Natural killer cell (primary cell): ENCODE results near the gene MAPK8IP2. TPM values are rescaled to one million over a fixed set of nuclear protein-coding genes. Genes with fewer than 3 reads are reported as not detected.

Source experiments
- ATAC-seq, 3 donors: fragments of 150-1000 bp in 2 of 3; fragments of 200-7000 bp in 1 of 3; cut with Tn5 transposase; 1 replicate in 1 of 3; 2 replicates in 2 of 3; pipeline ENCODE4 v1.10.0; 2021; ENCODE audit warnings: mild to moderate bottlenecking in 2 of 3, moderate library complexity in 2 of 3
- DNase-seq, 2 donors: peaks; one replicate each; pipeline versions ENCODE4 v3.0.0 to v3.0.0-alpha.2; 2013 to 2021; ENCODE audit warnings: mixed read lengths in 1 of 2
- H3K27ac ChIP-seq: one replicate; pipeline ENCODE4 v1.5.1; 2013; ENCODE audit warnings: mild to moderate bottlenecking, low read length
- H3K27me3 ChIP-seq: one replicate; pipeline ENCODE4 v1.6.1; 2013; ENCODE audit warnings: low read length; ENCODE audit not compliant: control insufficient read depth, insufficient read depth
- H3K36me3 ChIP-seq: one replicate; pipeline ENCODE4 v1.6.1; 2013; ENCODE audit warnings: low read length; ENCODE audit not compliant: control insufficient read depth, insufficient read depth
- H3K4me1 ChIP-seq: one replicate; pipeline ENCODE4 v1.6.1; 2013; ENCODE audit warnings: low read length; ENCODE audit not compliant: control insufficient read depth, insufficient read depth
- H3K4me3 ChIP-seq: one replicate; pipeline ENCODE4 v1.5.1; 2013; ENCODE audit warnings: low read length
- H3K9me3 ChIP-seq: one replicate; pipeline ENCODE4 v1.6.1; 2013; ENCODE audit warnings: low read length; ENCODE audit not compliant: control insufficient read depth, insufficient read depth
- H3K27ac Mint-ChIP-seq, 2 donors: one replicate each; pipeline ENCODE4 v1.8.0; 2022; ENCODE audit warnings: mild to moderate bottlenecking in 2 of 2, mixed read lengths in 2 of 2, moderate library complexity in 1 of 2
- H3K27me3 Mint-ChIP-seq, 2 donors: one replicate each; pipeline ENCODE4 v1.8.0; 2022; ENCODE audit warnings: low read depth in 2 of 2, mixed read lengths in 2 of 2
- H3K36me3 Mint-ChIP-seq: one replicate; pipeline ENCODE4 v1.8.0; 2022; ENCODE audit warnings: mixed read lengths
- H3K4me1 Mint-ChIP-seq, 2 donors: one replicate each; pipeline ENCODE4 v1.8.0; 2022; ENCODE audit warnings: mixed read lengths in 2 of 2
- H3K4me3 Mint-ChIP-seq: one replicate; pipeline ENCODE4 v1.8.0; 2022; ENCODE audit warnings: mild to moderate bottlenecking, moderate library complexity, mixed read lengths
- H3K9me3 Mint-ChIP-seq, 2 donors: one replicate each; pipeline ENCODE4 v1.8.0; 2022; ENCODE audit warnings: mixed read lengths in 2 of 2
- CTCF ChIP-seq: fragments of 200-600 bp; IDR thresholded peaks from one replicate; pipeline ENCODE4 v1.8.0; 2022; ENCODE audit warnings: antibody characterized with exemption
- intact Hi-C: fragments of 100-400 bp; cut with micrococcal nuclease; formaldehyde crosslinking; loops from one replicate; pipeline ENCODE4 v1.14.2; 2022
- total RNA-seq, 4 donors: library from RNA; stranded (reverse); fragments of 120-200 nt in 1 of 4; gene quantifications; one replicate each; pipeline versions ENCODE4 v1.2.3 to v1.2.4, GENCODE V29; 2013 to 2022

Gene MAPK8IP2
- total RNA-seq, 3 donors from 2014 or later (not counting 1 experiment from before 2014, with no cell fraction given) = 0.14 to 0.26 (median 0.18) TPM

- ATAC-seq = no peak
- Histone ChIP-seq H3K27ac (no peak overlapping the region), H3K4me1 (no peaks in the 10 kb centered on the region), H3K9me3 (no peaks in the 10 kb centered on the region), H3K4me3 (no peak overlapping the region), H3K36me3 (no peaks in the 10 kb centered on the region), H3K27me3 (no peaks in the 10 kb centered on the region)
- Mint-ChIP-seq H3K27me3 (peaks cover 6 to 13% of the 10 kb centered on the region in 2 donors), H3K27ac (no peak overlapping the region), H3K36me3 (no peaks in the 10 kb centered on the region), H3K4me3 (no peak overlapping the region), H3K9me3 (no peaks in the 10 kb centered on the region), H3K4me1 (no peaks in the 10 kb centered on the region)
- no peak for TF ChIP-seq CTCF
- intact Hi-C loops = no loop called here
- no peak for DNase-seq
Measured at GRCh38 chr22:50660306-50660705, 59.7 kb downstream of the MAPK8IP2 start.

Other genes with a start within 250 kb of the MAPK8IP2 start
- 100 to 1,000 TPM; 235 to 284 (median 242) TPM for gene SBF1, start 125.8 kb upstream of the MAPK8IP2 start, total RNA-seq
- gene ADM2, start 119.2 kb upstream of the MAPK8IP2 start, total RNA-seq = 1 to 10 TPM in 2 of 3 donors, under 1 TPM in 1; 0.26 to 2.5 (median 1.5) TPM
- under 1 TPM in 1 of 3 donors, not detected in 2; 0.23 TPM for gene MIOX, start 113.9 kb upstream of the MAPK8IP2 start, total RNA-seq
- 100 to 1,000 TPM; 114 to 129 (median 122) TPM for gene LMF2, start 93.1 kb upstream of the MAPK8IP2 start, total RNA-seq
- gene NCAPH2, start 92.6 kb upstream of the MAPK8IP2 start, total RNA-seq = 100 to 1,000 TPM in 2 of 3 donors, 10 to 100 TPM in 1; 94.5 to 106 (median 104) TPM
- 10 to 100 TPM in 1 of 3 donors, 1 to 10 TPM in 2; 2.8 to 13.5 (median 8.4) TPM for gene SCO2, start 75.2 kb upstream of the MAPK8IP2 start, total RNA-seq
- gene TYMP, start 70.8 kb upstream of the MAPK8IP2 start, total RNA-seq = 10 to 100 TPM; 17.7 to 44.6 (median 32.4) TPM
- gene KLHDC7B, start 54.9 kb upstream of the MAPK8IP2 start, total RNA-seq = 1 to 10 TPM; 2.4 to 6.9 (median 5.3) TPM
- not detected for gene SYCE3, start 37.9 kb upstream of the MAPK8IP2 start, total RNA-seq
- gene CPT1B, start 22.4 kb upstream of the MAPK8IP2 start, total RNA-seq = 10 to 100 TPM; 53.1 to 75.7 (median 55.5) TPM
- 100 to 1,000 TPM; 166 to 204 (median 180) TPM for gene CHKB, start 17.9 kb upstream of the MAPK8IP2 start, total RNA-seq
- 10 to 100 TPM; 69.2 to 77.8 (median 69.3) TPM for gene ARSA, start 27.4 kb downstream of the MAPK8IP2 start, total RNA-seq
- gene SHANK3, start 72.0 kb downstream of the MAPK8IP2 start, total RNA-seq = under 1 TPM in 1 of 3 donors, not detected in 2; 0.07 TPM
- not detected for gene ACR, start 137.4 kb downstream of the MAPK8IP2 start, total RNA-seq
- 10 to 100 TPM; 56.3 to 61.5 (median 58.5) TPM for gene RABL2B, start 182.8 kb downstream of the MAPK8IP2 start, total RNA-seq